WTC11 (cell line): ENCODE results near the gene MTHFD1L. TPM values are rescaled to one million over a fixed set of nuclear protein-coding genes. Genes with fewer than 3 reads are reported as not detected.
"Not testable (repeated sequence)": the region's sequence is repeated elsewhere in the genome, so short reads cannot be mapped to it uniquely, and the experiment has no call there.

Experiments
- ATAC-seq: fragments of 200-7000 bp; cut with Tn5 transposase; 2 replicates; pipeline ENCODE4 v1.10.0; 2021; ENCODE audit warnings: mild to moderate bottlenecking, moderate library complexity
- CTCF ChIA-PET: fragments of 300-600 bp; sonication (Branson Sonifier 250); formaldehyde crosslinking; loops from one replicate; lab custom pipeline; 2021; ENCODE audit warnings: antibody characterized with exemption; lab: Charles Lee
- POLR2A ChIA-PET: fragments of 350-600 bp; sonication (Branson Sonifier 250); formaldehyde crosslinking; loops from one replicate; lab custom pipeline; 2021; ENCODE audit warnings: antibody characterized with exemption; lab: Charles Lee
- DNase-seq: peaks from one replicate; pipeline ENCODE4 v3.0.0; 2021; ENCODE audit warnings: low spot score
- H3K27ac Mint-ChIP-seq: 2 replicates; pipeline ENCODE4 v1.8.0; 2021; ENCODE audit warnings: mixed read lengths
- H3K27me3 Mint-ChIP-seq: 2 replicates; pipeline ENCODE4 v1.8.0; 2021; ENCODE audit warnings: low read depth, mild to moderate bottlenecking, moderate library complexity, mixed read lengths
- H3K36me3 Mint-ChIP-seq: 2 replicates; pipeline ENCODE4 v1.8.0; 2021; ENCODE audit warnings: mixed read lengths
- H3K4me1 Mint-ChIP-seq: 2 replicates; pipeline ENCODE4 v1.8.0; 2022; ENCODE audit warnings: mixed read lengths
- H3K4me3 Mint-ChIP-seq: 2 replicates; pipeline ENCODE4 v1.8.0; 2021; ENCODE audit warnings: mild to moderate bottlenecking, moderate library complexity, mixed read lengths
- H3K9me3 Mint-ChIP-seq: 2 replicates; pipeline ENCODE4 v1.8.0; 2021; ENCODE audit warnings: mixed read lengths
- ATF1 ChIP-seq: sonication (generic); formaldehyde crosslinking; IDR thresholded peaks from 2 replicates; pipeline ENCODE4 v1.8.1; 2023; ENCODE audit warnings: mild to moderate bottlenecking, moderate library complexity, missing genetic modification reagents
- CDX4 ChIP-seq: fragments of 250-450 bp; sonication (Bioruptor Pico); IDR thresholded peaks from 2 replicates; pipeline ENCODE4 v1.9.0; 2021; ENCODE audit warnings: moderate library complexity, mild to moderate bottlenecking, inconsistent platforms, borderline replicate concordance
- CREB1 ChIP-seq: sonication (generic); formaldehyde crosslinking; IDR thresholded peaks from 2 replicates; pipeline ENCODE4 v1.8.0; 2023; ENCODE audit warnings: mild to moderate bottlenecking, missing genetic modification reagents
- E2F1 ChIP-seq: sonication (generic); formaldehyde crosslinking; IDR thresholded peaks from 2 replicates; pipeline ENCODE4 v1.8.0; 2022; ENCODE audit warnings: mild to moderate bottlenecking, missing genetic modification reagents
- GABPB1 ChIP-seq: sonication (generic); formaldehyde crosslinking; IDR thresholded peaks from 2 replicates; pipeline ENCODE4 v1.8.1; 2023; ENCODE audit warnings: mild to moderate bottlenecking, missing genetic modification reagents
- GTF2I ChIP-seq: fragments of 250-450 bp; sonication (Bioruptor Pico); conservative IDR thresholded peaks from 2 replicates; pipeline ENCODE4 v1.4.0; 2021; ENCODE audit warnings: mild to moderate bottlenecking
- JAZF1 ChIP-seq: fragments of 250-450 bp; sonication (Bioruptor Pico); IDR thresholded peaks from 2 replicates; pipeline ENCODE4 v1.9.0; 2021; ENCODE audit warnings: moderate library complexity, mild to moderate bottlenecking, inconsistent platforms
- JUN ChIP-seq: sonication (generic); formaldehyde crosslinking; IDR thresholded peaks from 2 replicates; pipeline ENCODE4 v1.8.0; 2023; ENCODE audit warnings: mild to moderate bottlenecking, missing genetic modification reagents
- MAX ChIP-seq: sonication (generic); formaldehyde crosslinking; IDR thresholded peaks from 2 replicates; pipeline ENCODE4 v1.8.0; 2022; ENCODE audit warnings: mild to moderate bottlenecking, missing genetic modification reagents
- PREB ChIP-seq: sonication (generic); formaldehyde crosslinking; IDR thresholded peaks from 2 replicates; pipeline ENCODE4 v1.8.1; 2022; ENCODE audit warnings: mild to moderate bottlenecking, missing genetic modification reagents, moderate library complexity, borderline replicate concordance
- SMAD3 ChIP-seq: sonication (generic); formaldehyde crosslinking; IDR thresholded peaks from 2 replicates; pipeline ENCODE4 v1.8.0; 2022; ENCODE audit warnings: missing genetic modification reagents, mild to moderate bottlenecking, borderline replicate concordance
- TCF7 ChIP-seq: sonication (generic); formaldehyde crosslinking; IDR thresholded peaks from 2 replicates; pipeline ENCODE4 v1.8.0; 2022; ENCODE audit warnings: mild to moderate bottlenecking, low read depth, missing genetic modification reagents, moderate library complexity
- TEAD1 ChIP-seq: sonication (generic); formaldehyde crosslinking; IDR thresholded peaks from 2 replicates; pipeline ENCODE4 v1.8.0; 2022; ENCODE audit warnings: mild to moderate bottlenecking, missing genetic modification reagents
- ZBTB21 ChIP-seq: sonication (generic); formaldehyde crosslinking; IDR thresholded peaks from 2 replicates; pipeline ENCODE4 v1.8.1; 2023; ENCODE audit warnings: mild to moderate bottlenecking, missing genetic modification reagents, borderline replicate concordance
- ZNF219 ChIP-seq: sonication (generic); formaldehyde crosslinking; IDR thresholded peaks from 2 replicates; pipeline ENCODE4 v1.8.0; 2023; ENCODE audit warnings: missing genetic modification reagents, mild to moderate bottlenecking, borderline replicate concordance
- ZNF396 ChIP-seq: fragments of 250-450 bp; sonication (Bioruptor Pico); IDR thresholded peaks from 2 replicates; pipeline ENCODE4 v1.8.0; 2021; ENCODE audit warnings: mild to moderate bottlenecking, moderate library complexity, borderline replicate concordance
- total RNA-seq: library from RNA; stranded (reverse); gene quantifications from 3 replicates; pipeline ENCODE4 v1.2.3, GENCODE V29; 2021

Gene MTHFD1L
- total RNA-seq, 1 experiment from 2014 or later: 104 TPM

GRCh38 chr6:151029970-151030369 is 164.5 kb downstream of the MTHFD1L start (continued):
- TF ChIP-seq PREB (CRISPR knock-in tag) (no peak), CDX4 (CRISPR knock-in tag) (no peak)

GRCh38 chr6:151032034-151032433 is 166.5 kb downstream of the MTHFD1L start:
- H3K9me3 Mint-ChIP-seq: no peaks in the 10 kb centered on the region
- ChIA-PET POLR2A (no interaction called here), CTCF (no interaction called here)
- ATAC-seq (peak; percentile 44; the same call in 1 of the 2 replicates), DNase-seq (no peak)
- no peak for TF ChIP-seq GTF2I (CRISPR knock-in tag)
- TF ChIP-seq ZBTB21 (CRISPR knock-in tag): no peak
- no peak for TF ChIP-seq ZNF219
- TF ChIP-seq TCF7: no peak
- no peak for TF ChIP-seq MAX (CRISPR knock-in tag)
- no peak for TF ChIP-seq CDX4 (CRISPR knock-in tag)
- no peak for TF ChIP-seq JUN (CRISPR knock-in tag)
- no peak for TF ChIP-seq CREB1 (CRISPR knock-in tag)
- no peak for TF ChIP-seq E2F1 (CRISPR knock-in tag)
- TF ChIP-seq ATF1 (CRISPR knock-in tag): no peak
- no peak for TF ChIP-seq SMAD3 (CRISPR knock-in tag)
- no peak for TF ChIP-seq TEAD1 (CRISPR knock-in tag)
- TF ChIP-seq ZNF396: no peak
- H3K27ac Mint-ChIP-seq: no peak overlapping the region
- no peak overlapping the region for H3K4me3 Mint-ChIP-seq
- no peaks in the 10 kb centered on the region for H3K27me3 Mint-ChIP-seq
- H3K4me1 Mint-ChIP-seq: 0 out of 2 replicates have a peak, but pooled peaks cover 3% of the 10 kb centered on the region
- H3K36me3 Mint-ChIP-seq: peaks cover 41% of the 10 kb centered on the region

- H3K36me3 Mint-ChIP-seq: peaks cover 38% of the 10 kb centered on the region
- ChIA-PET POLR2A (no interaction called here), CTCF (no interaction called here)
- H3K27me3 Mint-ChIP-seq: no peaks in the 10 kb centered on the region
- no peak for TF ChIP-seq JAZF1 (CRISPR knock-in tag)
- no peaks in the 10 kb centered on the region for H3K9me3 Mint-ChIP-seq
- no peak for ATAC-seq
- no peak overlapping the region for H3K27ac Mint-ChIP-seq
- H3K4me3 Mint-ChIP-seq: no peak overlapping the region
- no peak for DNase-seq
- H3K4me1 Mint-ChIP-seq: 0 out of 2 replicates have a peak, but pooled peaks cover 7% of the 10 kb centered on the region
Measured at GRCh38 chr6:151034825-151035781, 169.6 kb downstream of the MTHFD1L start.

- CTCF ChIA-PET: not testable (repeated sequence)
Measured at GRCh38 chr6:151036211-151036721, 170.8 kb downstream of the MTHFD1L start.

More at GRCh38 chr6:151036211-151036721, 170.8 kb downstream of the MTHFD1L start:
- POLR2A ChIA-PET, H3K27me3 Mint-ChIP-seq, ATAC-seq, H3K9me3 Mint-ChIP-seq, H3K4me3 Mint-ChIP-seq, H3K4me1 Mint-ChIP-seq, DNase-seq: not testable (repeated sequence)
- Mint-ChIP-seq H3K27ac (peak overlapping the region; percentile 51; the same call in 1 of the 2 replicates), H3K36me3 (peaks cover 36% of the 10 kb centered on the region)
- TF ChIP-seq GABPB1 (CRISPR knock-in tag): peak; percentile 42
